Measurements from ENCODE around the gene TMEM266.
A peak's percentile ranks its signal among the peaks of the same experiment; 100 is the strongest.

Gene TMEM266

DNA sequence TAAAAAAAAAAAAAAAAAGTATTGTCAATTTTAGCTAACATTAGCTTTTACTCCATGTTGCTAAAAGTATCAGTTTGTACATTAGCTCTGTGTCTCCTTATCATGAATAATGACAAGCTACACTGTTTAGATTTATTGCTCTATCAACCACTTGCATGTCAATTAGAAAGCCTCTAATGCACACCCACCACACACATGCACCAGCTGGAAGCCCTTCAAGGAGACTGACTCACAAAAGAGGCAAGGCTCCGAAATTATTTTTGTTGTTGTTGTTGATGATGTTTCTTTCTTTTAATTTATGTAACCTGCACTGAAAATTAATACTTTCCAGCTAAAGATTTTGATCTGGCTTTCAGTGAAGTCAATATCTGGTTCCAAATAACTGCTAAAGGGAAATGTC is 180.0 kb downstream of the TMEM266 start (continued):
- TF ChIP-seq FEZF1 (tag by site-specific recombination; IDR thresholded peaks at IDR 0.05) (0 out of 2 replicates have a peak, but pooled peaks have one; percentile 23), ZFHX2 (tag by site-specific recombination; conservative IDR thresholded peaks at IDR 0.05) (0 out of 2 replicates have a peak, but pooled peaks have one; percentile 26), ZBTB20 (tag by site-specific recombination; IDR thresholded peaks at IDR 0.05) (peak; percentile 33; the same call in 1 of the 2 replicates), ZNF692 (tag by site-specific recombination; IDR thresholded peaks at IDR 0.05) (no peak), ZNF585B (tag by site-specific recombination; IDR thresholded peaks at IDR 0.05) (no peak), ZNF121 (tag by site-specific recombination; IDR thresholded peaks at IDR 0.05) (no peak), SCRT2 (tag by site-specific recombination; IDR thresholded peaks at IDR 0.05) (no peak), SP7 (tag by site-specific recombination; IDR thresholded peaks at IDR 0.05) (peak; percentile 90), ZBTB44 (tag by site-specific recombination; IDR thresholded peaks at IDR 0.05) (peak; percentile 78), ZXDB (tag by site-specific recombination; IDR thresholded peaks at IDR 0.05) (no peak), ZNF211 (tag by site-specific recombination; IDR thresholded peaks at IDR 0.05; ENCODE audit: low read depth) (no peak), ZNF621 (tag by site-specific recombination; IDR thresholded peaks at IDR 0.05) (no peak), ZNF157 (tag by site-specific recombination; IDR thresholded peaks at IDR 0.05) (no peak), REPIN1 (tag by site-specific recombination; IDR thresholded peaks at IDR 0.05; ENCODE audit: low read depth) (no peak), GLIS1 (tag by site-specific recombination; IDR thresholded peaks at IDR 0.05) (no peak), ZEB2 (tag by site-specific recombination; IDR thresholded peaks at IDR 0.05) (0 out of 2 replicates have a peak, but pooled peaks have one; percentile 33), SP2 (tag by site-specific recombination; IDR thresholded peaks at IDR 0.05) (peak; percentile 39; the same call in 1 of the 2 replicates), ZNF544 (tag by site-specific recombination; IDR thresholded peaks at IDR 0.05) (no peak)
- TF ChIP-seq, protein P1, sequence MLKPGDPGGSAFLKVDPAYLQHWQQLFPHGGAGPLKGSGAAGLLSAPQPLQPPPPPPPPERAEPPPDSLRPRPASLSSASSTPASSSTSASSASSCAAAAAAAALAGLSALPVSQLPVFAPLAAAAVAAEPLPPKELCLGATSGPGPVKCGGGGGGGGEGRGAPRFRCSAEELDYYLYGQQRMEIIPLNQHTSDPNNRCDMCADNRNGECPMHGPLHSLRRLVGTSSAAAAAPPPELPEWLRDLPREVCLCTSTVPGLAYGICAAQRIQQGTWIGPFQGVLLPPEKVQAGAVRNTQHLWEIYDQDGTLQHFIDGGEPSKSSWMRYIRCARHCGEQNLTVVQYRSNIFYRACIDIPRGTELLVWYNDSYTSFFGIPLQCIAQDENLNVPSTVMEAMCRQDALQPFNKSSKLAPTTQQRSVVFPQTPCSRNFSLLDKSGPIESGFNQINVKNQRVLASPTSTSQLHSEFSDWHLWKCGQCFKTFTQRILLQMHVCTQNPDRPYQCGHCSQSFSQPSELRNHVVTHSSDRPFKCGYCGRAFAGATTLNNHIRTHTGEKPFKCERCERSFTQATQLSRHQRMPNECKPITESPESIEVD (tag by site-specific recombination; IDR thresholded peaks at IDR 0.05) = peak; percentile 56
- TF ChIP-seq, protein P2, sequence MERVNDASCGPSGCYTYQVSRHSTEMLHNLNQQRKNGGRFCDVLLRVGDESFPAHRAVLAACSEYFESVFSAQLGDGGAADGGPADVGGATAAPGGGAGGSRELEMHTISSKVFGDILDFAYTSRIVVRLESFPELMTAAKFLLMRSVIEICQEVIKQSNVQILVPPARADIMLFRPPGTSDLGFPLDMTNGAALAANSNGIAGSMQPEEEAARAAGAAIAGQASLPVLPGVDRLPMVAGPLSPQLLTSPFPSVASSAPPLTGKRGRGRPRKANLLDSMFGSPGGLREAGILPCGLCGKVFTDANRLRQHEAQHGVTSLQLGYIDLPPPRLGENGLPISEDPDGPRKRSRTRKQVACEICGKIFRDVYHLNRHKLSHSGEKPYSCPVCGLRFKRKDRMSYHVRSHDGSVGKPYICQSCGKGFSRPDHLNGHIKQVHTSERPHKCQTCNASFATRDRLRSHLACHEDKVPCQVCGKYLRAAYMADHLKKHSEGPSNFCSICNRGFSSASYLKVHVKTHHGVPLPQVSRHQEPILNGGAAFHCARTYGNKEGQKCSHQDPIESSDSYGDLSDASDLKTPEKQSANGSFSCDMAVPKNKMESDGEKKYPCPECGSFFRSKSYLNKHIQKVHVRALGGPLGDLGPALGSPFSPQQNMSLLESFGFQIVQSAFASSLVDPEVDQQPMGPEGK (tag by site-specific recombination; IDR thresholded peaks at IDR 0.05) = no peak

GRCh38 chr15:76245072-76245610 is 185.4 kb downstream of the TMEM266 start:
- POLR2A ChIA-PET = no interaction called here
- Histone ChIP-seq H3K4me3 (ENCODE audit: low read depth, low read length) (no peak overlapping the region), H3K27ac (ENCODE audit: extremely low read depth, low read depth, low read length) (no peak overlapping the region), H3K4me1 (ENCODE audit: control insufficient read depth, insufficient read depth, low read length) (0 out of 2 replicates have a peak, but pooled peaks cover 5% of the 10 kb centered on the region), H3K36me3 (ENCODE audit: control insufficient read depth in 2 of 2, insufficient read depth in 1 of 2, low read length in 2 of 2) (peaks cover 7 to 11% of the 10 kb centered on the region in 2 experiments; a peak in 2 of 3 replicates), H3K9me3 (ENCODE audit: control insufficient read depth, insufficient read depth, low read depth, low read length) (no peaks in the 10 kb centered on the region)
- TF ChIP-seq, protein P1 (tag by site-specific recombination; IDR thresholded peaks at IDR 0.05) = peak; percentile 52
- TF ChIP-seq, protein P3, sequence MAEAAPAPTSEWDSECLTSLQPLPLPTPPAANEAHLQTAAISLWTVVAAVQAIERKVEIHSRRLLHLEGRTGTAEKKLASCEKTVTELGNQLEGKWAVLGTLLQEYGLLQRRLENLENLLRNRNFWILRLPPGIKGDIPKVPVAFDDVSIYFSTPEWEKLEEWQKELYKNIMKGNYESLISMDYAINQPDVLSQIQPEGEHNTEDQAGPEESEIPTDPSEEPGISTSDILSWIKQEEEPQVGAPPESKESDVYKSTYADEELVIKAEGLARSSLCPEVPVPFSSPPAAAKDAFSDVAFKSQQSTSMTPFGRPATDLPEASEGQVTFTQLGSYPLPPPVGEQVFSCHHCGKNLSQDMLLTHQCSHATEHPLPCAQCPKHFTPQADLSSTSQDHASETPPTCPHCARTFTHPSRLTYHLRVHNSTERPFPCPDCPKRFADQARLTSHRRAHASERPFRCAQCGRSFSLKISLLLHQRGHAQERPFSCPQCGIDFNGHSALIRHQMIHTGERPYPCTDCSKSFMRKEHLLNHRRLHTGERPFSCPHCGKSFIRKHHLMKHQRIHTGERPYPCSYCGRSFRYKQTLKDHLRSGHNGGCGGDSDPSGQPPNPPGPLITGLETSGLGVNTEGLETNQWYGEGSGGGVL (tag by site-specific recombination; IDR thresholded peaks at IDR 0.05) = no peak
- CTCF ChIA-PET = interaction anchor here (0.5 to 2.1 kb wide), 3 partner anchors 9 to 595 kb away, joined by 3 to 11 read pairs (median 6); no protein-coding TSS in a partner anchor
